Raji (cell line): ENCODE results near the gene SHISA7.

ENCODE experiments used
- POLR2A ChIP-seq: IDR thresholded peaks from 2 replicates; pipeline ENCODE4 v1.6.1; 2011; ENCODE audit warnings: low read depth, low read length, control low read depth; ENCODE audit not compliant: insufficient read depth

SHISA7 gene

DNA sequence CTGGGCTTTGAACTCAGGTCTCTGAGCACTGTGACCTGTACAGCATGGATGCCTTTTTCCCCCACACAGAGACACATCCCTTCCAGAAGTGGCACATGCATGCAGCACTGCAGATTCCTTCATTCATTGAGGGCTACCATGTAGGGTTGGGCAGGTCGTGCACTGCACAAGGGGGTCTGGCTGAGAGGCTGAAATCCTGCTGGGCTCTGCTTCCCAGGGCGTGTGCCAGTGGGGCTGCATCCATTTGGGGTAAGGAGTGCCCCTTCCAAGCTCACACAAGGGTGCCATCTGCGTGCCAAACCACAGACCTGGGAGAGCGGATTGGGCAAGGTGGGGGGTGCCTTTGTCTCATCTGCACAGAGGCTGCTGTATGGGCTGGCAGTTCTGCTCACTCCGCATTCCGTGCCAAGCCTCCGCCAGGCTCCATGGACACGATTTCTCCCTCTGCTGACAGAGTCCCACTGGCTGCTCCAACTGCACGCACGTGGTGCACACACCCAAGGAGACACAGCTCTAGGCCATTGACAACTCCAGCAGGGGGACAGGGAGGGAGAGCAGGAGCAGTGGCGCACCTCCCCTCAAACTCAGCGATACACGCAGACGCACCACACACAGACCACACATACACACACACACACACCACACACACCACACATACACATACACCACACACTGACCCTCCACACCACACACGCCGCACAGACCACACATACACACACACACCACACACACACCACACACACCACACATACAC is 4.5 kb upstream of the SHISA7 start:
- TF ChIP-seq POLR2A = no peak

DNA sequence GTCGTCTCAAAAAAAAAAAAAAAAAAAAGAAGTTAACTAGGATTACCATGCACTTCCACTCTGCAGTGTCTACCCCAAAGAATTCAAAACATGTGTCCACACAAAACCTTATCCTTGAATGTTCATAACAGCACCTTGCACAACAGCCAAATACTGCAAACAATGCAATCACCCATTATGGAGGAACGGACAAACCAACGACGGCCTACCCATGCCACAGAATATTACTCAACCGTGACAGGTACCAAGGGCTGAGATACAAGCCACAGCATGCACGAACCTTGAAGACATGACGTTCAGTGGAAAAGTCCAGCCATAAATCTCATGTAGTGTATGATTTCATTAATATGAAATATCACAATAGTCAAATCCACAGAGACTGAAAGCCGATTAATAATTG is 3.0 kb upstream of the SHISA7 start:
- no peak for TF ChIP-seq POLR2A

DNA sequence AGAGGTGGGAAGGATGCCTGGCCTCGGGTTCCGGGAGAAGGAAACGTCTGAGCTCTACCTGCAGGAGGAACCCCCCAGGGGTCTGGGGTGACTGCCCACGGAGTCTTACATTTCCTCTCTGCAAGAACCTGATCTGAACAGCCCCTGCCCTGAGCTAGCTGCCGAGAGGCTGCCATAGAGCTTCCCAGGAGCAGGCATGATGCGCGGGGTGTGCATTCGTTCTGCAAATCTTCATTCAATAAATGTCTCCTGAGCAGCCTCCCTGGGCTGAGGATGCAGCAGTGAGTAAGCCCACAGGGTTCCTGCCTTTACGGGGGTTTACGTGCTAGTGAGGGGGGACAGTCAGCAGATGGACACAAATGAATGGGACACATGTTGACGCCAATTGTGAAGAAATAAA is 1.5 kb upstream of the SHISA7 start:
- no peak for TF ChIP-seq POLR2A

DNA sequence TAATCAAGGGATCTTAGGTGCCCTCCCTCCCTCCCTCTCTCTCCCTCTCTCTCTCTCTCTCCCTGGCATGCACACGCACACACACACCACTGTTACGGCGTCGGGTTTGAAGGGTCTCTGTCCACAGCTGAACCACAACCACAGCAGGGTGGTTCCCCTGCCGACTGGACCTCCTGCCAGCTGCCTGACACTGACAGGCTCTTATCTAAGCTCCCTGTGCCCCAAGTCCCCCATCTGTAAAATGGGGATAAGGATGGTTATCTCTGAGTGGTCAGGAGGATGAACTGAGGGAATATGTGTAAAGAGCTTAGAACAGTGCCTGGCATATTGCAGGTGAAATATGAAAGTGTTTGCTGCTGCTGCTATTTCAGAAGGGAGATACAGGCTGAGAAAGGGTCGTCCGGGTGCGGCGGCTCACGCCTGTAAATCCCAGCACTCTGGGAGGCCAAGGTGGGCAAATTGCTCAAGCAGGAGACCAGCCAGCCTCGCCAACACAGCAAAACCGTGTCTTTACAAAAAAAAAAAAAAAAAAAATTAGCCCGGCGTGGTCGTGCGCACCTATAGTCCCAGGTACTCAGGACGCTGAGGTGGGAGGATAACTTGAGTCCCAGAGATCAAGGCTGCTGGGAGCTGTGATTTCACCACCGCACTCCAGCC is 852 bp upstream of the SHISA7 start:
- TF ChIP-seq POLR2A = no peak

DNA sequence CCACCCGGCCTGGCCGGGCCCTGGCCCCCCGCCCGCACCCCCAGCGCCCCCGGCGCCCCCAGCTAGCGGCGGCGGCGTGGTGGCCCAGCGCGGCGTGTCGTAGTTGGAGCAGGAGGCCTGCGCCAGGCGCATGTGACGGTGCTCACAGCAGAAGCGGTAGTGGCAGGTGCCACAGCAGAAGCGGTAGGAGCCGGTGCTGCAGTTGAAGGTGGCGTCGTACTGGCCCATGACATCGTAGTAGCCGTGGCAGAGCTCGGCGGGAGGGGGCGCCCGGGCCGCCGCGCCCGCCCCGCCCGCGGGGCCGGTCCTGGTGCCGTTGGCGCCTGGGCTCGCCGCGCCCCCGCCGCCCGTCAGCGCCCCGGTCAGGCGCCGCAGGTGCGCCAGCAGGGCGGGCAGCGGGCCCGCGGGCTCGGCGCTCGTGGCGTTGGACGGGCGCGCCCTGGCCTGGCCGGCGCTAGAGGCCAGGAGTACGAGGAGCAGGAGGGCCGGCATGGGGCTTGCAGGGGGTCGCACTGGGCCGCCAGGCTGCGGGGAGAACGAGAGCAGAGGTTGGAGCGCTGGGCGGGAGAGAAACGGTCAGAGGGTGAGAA is 633 bp downstream of the SHISA7 start:
- no peak for TF ChIP-seq POLR2A

DNA sequence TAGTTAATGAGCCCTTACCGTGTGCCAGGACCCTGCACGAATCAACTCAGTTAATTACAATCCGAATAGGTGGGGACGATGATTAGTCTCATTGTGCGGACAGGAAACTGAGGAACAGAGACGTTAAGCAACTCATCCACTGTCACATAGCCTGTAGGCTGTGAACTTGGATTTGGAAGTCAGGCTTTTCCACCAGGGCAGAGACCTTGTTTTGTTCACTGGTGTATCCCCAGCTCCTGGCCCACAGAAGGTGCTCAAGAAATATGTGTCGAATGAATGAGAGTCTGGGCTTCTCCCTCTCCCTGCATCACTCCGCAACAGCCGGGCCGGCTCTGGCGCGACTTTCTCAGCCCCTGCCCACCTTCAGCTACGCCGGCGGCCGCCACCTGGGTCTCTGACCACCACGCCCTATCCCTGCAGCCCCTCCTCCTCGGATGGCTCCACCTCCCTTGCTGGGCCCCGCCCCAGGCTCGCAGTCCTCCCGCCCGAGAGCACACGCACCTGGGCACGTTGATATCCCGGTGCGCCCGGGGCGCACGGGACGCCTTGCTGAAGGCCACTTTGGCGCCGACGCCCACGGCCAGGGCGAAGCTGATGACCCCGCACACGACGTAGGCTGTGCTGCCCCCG is 1.3 kb downstream of the SHISA7 start:
- TF ChIP-seq POLR2A = no peak

DNA sequence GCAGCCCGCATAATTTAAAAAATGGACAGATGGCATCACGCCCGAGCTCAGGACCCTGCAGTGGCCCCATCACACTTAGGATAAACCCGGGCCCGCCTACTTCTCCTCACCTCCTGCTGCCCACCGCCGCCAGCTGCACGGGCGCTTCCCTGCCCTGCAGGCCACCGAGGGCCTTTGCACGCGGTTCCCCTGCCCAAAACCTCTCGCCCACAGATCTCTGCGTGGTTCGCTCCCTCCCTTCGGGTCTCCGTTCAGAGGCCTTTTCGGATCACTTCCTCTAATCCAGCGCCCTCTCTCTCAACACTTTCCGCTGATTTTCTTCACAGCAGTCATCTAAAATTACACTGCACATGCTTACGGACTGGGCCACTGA is 1.8 kb downstream of the SHISA7 start:
- no peak for TF ChIP-seq POLR2A

DNA sequence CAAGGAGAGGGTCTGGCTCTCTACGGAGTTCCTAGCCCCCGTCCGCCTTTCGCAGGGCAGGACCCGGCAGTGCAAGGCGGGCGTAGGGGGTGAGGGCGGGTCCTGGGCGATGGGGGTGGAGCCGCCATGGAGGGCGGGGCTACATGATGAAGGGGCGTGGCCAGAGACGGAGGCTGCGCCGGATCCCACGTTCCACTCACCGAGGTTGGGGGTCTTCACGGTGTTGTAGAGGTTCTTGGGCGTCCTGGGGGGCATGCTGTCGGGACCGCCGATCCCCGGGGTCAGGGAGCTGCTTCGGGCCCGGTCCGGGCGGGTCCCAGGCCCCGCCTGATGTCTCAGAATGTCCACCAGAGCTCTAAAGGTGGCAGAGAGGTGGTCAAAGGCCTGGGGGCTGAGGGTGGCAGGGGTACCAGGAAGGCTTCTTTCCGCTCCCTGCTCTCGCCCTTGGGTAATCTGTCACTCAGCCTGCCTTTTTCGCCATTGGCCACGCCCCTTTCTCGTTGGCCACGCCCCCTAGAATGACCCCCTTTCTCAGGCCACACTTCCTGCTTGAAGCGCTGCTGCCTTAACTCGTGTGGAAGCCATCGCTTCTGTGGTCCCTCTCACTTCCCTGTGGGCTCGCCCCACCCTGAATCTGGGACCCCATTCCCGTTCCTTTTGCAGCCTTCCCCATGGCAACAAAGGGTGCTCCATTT is 2.5 kb downstream of the SHISA7 start:
- TF ChIP-seq POLR2A = no peak

DNA sequence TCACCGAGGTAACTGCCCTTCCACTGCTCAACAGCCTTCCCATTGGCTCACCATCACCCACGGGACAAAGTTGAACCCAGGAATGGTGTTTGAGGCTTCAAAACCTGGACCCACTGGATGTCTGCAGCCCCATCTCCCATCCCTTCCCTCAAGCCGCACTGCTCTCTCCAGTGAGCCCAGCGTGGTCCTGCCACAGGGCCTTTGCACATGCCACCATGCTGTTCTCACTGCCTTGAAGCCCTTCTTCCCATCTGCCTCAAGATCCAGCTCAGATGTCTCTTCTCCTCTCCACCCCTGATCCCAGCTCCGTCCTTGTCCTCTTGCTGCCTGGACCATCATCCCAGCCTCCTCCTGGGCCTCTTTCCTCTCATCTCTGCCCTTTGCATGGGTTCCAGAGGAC is 4.0 kb downstream of the SHISA7 start:
- TF ChIP-seq POLR2A = no peak

DNA sequence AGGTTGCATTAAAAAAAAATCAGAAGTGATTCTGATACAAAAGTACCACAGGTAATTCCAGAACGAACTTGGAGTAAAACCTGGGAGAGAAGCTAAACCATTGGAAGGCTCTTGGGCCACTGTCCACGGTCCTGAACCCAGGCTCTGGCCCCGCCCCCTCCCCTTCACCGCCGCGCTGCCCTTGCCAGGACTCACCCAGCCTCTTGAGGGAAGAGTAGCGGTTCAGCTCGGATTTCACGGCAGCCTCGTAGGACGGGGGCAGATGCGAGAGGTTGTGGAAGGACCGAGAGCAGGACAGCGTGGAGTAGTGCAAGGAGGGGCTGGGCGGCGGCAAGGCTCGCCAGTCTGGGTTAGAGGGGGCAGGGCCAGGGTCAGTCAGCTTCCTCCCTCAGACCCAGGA is 5.7 kb downstream of the SHISA7 start:
- TF ChIP-seq POLR2A = no peak

DNA sequence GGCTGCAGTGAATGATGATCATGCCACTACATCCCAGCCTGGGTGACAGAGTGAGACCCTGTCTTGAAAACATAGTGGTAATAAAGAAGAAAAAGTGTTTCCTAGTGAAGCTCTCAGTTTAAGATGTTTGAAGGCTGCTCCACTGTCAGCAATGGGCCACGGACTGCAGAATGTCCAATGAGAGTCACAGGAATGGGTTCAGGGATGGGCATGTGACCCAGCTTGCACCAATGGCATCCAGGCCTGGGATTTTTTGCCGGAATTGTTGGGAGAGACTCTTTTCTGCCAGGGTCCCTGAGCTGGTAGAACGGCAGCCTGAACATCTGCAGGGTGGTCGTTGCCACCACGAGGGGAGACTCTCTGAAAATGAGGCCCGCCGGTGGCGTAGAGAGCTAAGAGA is 6.3 kb downstream of the SHISA7 start:
- TF ChIP-seq POLR2A = no peak

DNA sequence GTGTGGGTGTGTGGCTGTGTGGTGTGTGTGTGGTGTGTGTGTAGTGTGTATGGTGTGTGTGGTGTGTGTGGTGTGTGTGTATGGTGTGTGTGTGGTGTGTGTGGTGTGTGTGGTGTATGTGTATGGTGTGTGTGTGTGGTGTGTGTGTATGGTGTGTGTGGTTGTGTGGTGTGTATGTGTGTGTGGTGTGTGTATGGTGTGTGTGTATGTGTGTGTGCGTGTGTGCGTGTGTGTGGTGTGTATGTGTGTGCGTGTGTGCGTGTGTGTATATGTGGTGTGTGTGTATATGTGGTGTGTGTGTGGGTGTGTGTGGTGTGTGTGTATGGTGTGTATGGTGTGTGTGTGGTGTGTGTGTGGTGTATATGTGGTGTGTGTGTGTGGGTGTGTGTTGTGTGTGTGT is 8.1 kb downstream of the SHISA7 start:
- no peak for TF ChIP-seq POLR2A

DNA sequence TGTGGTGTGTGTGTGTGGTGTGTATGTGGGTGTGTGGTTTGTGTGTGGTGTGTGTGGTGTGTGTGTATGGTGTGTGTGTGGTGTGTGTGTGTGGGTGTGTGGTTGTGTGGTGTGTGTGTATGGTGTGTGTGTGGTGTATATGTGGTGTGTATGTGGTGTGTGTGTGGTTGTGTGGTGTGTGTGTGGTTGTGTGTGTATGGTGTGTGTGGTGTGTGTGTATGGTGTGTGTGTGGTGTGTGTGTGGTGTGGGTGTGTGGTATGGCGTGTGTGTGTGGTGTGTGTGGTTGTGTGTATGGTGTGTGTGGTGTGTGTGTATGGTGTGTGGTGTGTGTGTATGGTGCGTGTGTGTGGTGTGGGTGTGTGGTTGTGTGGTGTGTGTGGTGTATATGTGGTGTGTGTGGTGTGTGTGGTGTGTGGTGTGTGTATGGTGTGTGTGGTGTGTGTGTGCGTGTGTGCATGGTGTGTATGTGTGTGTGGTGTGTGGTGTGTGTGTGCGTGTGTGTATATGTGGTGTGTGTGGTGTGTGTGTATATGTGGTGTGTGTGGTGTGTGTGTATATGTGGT is 8.7 kb downstream of the SHISA7 start:
- TF ChIP-seq POLR2A = no peak

DNA sequence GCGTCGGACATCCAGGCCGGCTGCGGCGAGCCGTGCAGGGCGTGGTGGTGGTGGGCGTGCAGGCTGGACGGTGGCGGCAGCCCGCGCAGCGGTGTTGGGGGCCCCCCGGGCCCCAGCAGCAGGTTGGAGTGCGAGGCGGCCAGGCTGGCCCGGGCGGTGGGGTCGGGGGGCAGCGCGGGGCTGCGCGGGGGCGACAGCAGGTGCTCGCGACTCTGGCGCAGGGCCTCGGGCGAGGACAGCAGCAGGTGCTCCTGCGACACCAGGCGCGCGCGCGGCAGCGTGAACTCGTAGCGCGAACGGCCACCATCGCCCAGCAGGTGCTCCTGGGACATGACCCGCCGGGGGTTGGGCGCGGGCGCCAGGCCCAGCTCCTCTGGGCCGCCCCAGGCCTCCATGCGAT is 9.8 kb downstream of the SHISA7 start:
- no peak for TF ChIP-seq POLR2A

DNA sequence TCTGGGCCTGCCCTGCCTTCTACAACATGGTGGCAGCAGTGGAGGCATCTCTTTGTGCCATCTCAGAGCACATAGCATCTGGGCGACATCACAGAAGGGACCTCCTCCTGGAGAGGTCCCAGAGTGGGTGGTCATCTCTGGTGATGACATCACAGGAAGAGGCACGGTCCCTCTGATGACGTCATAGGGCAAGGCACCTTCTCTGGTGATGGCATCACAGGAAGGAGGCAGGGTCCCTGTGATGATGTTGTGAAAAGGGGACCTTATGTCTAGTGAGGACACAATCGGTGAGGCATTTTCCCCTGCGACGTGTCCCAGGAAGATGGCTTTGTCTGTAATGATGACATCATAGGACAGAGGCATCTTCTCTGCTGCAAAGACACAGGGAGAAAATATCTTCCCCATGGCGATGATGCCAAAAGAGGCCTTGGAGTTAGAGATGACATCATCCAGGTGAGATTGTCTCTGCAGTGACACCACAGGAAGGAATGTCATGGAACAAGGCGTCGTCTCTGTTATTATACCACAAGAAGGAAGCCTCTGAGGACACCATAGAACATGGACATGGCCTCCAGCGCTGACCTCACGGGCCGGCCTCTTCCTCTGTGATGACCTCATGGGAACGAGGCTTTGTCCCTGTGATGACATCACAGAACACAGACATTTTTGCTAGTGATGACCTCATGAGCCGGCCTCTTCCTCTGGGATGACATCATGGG is 10.7 kb downstream of the SHISA7 start:
- no peak for TF ChIP-seq POLR2A

DNA sequence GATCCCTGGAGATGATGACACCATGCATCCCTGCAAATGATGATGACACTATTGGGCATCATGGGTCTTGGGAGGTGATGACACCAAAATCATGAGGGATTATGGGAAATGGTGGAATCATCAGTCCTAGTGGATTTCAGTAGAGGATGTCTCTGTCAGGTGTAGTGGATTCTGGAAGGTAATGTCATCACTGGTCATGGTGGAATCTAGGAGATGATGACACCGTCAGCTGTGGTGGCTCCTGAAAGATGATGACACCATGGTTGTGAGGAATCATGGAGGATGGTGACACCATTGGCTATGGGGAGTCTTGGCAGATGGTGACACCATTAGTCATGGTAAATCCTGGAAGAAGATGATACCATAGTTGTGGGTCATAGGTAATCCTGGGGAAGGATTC is 11.9 kb downstream of the SHISA7 start:
- TF ChIP-seq POLR2A = no peak
